HG02852 (cell line): ENCODE results near the gene GNE.
"Not testable (repeated sequence)": the region's sequence is repeated elsewhere in the genome, so short reads cannot be mapped to it uniquely, and the experiment has no call there.

Experiments
- ATAC-seq: cut with Tn5 transposase; IDR thresholded peaks from one replicate; pipeline ENCODE4 v1.9.1; 2021; ENCODE audit warnings: mild to moderate bottlenecking, moderate library complexity; ENCODE audit not compliant: unreplicated experiment

GNE gene

DNA sequence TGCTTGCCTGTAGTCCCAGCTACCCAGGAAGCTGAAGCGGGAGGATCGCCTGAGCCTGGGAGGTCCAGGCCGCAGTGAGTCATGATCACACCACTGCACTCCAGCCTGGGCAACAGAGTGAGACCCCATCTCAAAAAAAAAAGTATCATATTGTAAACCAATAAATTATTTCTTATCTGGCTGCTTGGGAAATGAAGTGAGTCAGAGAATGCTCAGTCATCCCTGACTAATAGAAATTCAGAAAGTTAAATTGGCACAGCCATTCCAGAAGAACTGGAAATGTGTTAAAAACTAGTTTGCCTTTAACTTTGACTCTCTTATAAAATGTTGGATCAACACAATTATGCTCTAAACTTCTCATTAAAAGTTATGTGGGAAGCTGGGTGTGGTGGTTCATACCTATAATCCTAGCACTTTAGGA is 9.8 kb upstream of the GNE start:
- no peak for ATAC-seq

DNA sequence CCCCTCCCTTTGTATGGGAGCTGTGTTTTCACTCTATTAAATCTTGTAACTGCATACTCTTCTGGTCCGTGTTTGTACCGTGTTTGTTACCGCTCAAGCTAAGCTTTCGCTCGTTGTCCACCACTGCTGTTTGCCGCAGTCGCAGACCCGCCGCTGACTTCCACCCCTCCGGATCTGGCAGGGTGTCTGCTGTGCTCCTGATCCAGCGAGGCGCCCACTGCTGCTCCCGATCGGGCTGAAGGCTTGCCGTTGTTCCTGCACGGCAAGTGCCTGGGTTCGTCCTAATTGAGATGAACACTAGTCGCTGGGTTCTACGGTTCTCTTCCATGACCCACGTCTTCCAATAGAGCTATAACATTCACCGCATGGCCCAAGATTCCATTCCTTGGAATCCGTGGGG is 6.6 kb upstream of the GNE start:
- no peak for ATAC-seq

DNA sequence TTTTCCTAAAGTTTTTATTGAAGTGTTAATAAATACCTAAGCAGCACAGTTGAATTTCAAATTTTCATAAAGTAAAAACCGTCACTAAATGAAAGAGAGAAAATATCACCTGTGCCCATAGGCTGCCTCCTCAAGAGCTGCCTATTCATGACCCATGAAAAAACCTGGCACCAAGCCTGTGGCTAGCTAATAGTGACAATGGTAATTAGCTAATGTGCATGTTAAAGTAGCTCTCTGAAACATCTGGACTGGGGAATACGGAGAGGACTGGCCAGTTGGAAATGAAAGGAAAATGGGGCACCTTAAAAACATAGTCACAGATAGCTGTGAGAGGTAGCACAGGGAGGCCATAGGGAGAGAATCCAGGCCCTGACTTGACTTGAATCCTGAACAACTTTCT is 5.4 kb upstream of the GNE start:
- ATAC-seq = no peak

DNA sequence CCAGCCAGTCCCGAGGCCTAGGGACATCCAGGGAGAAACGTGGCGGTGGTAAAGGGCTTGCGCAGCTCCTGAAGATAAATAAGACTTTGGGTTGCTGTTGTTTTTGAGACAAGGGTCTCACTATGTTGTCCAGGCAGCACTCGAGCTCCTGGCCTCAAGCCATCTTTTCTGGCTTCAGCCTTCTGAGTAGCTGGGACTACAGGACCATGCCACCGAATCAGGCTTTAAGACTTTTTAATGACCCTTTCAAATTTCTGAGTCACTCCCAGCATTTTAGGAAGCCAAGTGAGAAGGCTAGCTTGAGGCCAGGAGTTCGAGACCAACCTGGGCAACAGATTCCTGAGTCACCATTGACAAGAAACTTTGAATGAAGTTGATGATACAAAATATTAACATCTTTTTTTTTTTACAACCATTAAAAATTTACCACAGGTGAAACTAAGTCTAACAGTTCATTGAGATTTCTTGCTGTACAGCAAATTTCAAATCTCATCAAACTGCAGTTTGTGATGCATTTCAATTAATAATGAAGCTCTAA is 817 bp upstream of the GNE start:
- ATAC-seq = no peak

DNA sequence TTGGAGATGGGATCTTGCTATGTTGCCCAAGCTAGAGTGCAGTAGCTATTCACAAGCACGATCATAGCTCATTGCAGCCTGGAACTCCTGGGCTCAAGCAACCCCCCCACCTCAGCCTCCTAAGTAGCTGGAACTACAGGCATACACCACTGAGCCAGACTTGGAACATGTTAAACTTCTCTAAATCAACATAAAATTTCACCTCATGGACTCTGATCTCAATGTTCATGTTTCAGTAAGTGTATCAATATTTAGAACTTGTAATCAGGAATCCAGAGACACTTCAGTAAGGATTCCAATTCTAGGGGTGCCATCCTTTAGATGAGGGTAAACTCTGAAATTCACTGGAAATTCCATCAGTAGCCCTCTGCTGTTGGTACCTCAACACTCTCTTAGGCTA is 6.8 kb downstream of the GNE start:
- ATAC-seq = no peak

GRCh38 chr9:36250079-36250478 is 8.2 kb downstream of the GNE start:
- ATAC-seq = no peak

GRCh38 chr9:36249189-36249588 is 9.1 kb downstream of the GNE start:
- ATAC-seq = no peak

DNA sequence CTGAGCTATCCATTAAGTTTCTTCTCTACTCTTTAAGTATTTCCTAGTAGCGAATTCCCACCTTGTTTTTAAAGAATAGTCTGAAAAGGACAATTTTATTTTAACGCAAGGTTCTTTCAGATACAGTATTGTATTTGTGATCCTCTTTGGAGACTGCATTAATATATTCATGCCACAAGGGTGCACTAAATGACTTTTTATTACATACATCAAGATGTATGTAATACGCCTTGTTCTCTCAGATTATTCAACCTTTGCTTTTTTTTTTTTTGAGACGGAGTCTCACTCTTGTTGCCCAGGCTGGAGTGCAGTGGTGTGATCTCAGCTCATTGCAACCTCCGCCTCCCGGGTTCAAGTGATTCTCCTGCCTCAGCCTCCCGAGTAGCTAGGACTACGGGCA is 10.2 kb downstream of the GNE start:
- ATAC-seq = not testable (repeated sequence)

DNA sequence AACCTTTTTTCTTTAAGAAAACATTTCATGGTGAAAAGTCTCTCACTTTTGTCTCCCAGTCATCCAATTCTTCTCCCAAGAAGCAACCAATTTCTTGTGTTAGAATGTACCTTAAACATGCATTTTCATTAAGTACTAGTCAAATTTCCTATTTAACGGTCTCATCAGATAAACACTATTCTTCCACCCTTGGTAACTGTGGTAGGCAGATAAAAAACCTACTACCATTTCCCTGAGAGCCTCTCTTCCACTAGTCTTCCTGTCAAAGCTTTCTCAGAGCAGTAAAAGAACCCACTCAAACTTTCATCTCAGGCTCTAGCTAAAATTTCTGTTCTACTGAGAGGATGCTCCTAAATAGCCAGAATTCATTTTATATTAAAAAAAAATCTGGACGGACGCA is 10.9 kb downstream of the GNE start:
- ATAC-seq = no peak

DNA sequence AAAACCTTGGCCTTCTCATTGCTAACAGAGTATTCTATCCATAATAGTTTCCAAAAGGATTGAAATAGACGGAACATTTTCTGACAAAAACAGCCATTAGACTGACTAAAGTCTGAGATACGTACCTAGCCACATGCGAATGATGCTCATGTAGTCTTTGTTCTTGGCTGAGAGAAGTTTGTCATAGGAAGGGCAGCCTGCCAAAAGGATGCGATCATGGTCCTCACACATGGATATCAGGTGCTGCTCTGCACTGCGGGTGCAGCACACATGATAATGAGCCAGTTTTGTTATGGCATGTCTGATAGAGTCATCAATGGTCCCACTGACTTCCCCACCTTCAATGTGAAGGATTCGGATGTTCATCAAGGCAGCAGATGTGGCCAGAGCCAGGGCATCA is 12.3 kb downstream of the GNE start:
- no peak for ATAC-seq

GRCh38 chr9:36239675-36240074 is 18.6 kb downstream of the GNE start:
- not testable (repeated sequence) for ATAC-seq

- not testable (repeated sequence) for ATAC-seq
These were observed 19.0 kb downstream of the GNE start for GRCh38 chr9:36239205-36239604.

- ATAC-seq = no peak
These were observed 21.0 kb downstream of the GNE start for GRCh38 chr9:36237230-36237629.

GRCh38 chr9:36222449-36222848 is 35.8 kb downstream of the GNE start:
- no peak for ATAC-seq

GRCh38 chr9:36221667-36222066 is 36.6 kb downstream of the GNE start:
- no peak for ATAC-seq

DNA sequence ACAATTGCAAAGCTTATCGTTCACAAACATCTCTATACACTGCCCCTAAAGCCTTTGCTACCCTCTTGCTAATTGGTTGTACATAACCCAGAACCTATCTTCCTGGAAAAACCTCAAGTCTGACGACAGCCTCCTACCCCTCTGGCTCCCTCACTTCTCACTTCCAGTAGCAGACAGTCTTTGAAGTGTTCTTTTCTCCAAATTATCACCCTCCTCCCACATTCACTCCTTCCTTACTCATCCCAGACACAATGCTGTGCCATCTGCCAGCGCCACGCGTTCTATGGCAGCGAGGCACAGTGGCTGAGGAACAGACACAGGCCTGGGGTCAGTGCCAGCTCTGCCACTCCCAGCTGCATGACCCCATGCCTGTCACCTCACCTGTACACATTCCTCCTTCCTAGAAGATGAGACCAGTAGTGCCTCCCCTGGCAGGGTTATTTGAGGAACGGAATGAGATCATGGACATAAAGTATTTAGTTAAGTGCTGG is 39.8 kb downstream of the GNE start:
- ATAC-seq = no peak

- ATAC-seq = no peak
These were observed 40.2 kb downstream of the GNE start for GRCh38 chr9:36218011-36218410.

GRCh38 chr9:36217256-36217968 is 40.8 kb downstream of the GNE start:
- no peak for ATAC-seq

GRCh38 chr9:36214571-36214970 is 43.7 kb downstream of the GNE start:
- no peak for ATAC-seq

DNA sequence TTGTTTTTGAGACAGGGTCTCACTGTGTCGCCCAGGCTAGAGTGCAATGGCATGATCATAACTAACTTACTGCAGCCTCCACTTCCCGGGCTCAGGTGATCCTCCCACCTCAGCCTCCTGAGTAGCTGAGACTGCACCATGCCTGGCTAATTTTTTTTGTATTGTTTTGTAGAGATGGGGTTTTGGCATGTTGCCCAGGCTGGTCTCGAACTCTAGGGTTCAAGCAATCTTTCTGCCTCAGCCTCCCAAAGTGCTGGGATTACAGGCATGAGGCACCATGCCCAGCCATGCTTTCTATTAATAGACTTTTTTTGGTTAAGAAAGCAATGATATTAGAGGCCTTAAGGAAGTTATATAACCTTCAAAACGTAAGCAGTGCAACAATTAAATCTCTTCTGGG is 44.3 kb downstream of the GNE start:
- no peak for ATAC-seq

- no peak for ATAC-seq
These were observed 44.9 kb downstream of the GNE start for GRCh38 chr9:36213387-36213786.

- no peak for ATAC-seq
These were observed 46.7 kb downstream of the GNE start for GRCh38 chr9:36211510-36211909.

DNA sequence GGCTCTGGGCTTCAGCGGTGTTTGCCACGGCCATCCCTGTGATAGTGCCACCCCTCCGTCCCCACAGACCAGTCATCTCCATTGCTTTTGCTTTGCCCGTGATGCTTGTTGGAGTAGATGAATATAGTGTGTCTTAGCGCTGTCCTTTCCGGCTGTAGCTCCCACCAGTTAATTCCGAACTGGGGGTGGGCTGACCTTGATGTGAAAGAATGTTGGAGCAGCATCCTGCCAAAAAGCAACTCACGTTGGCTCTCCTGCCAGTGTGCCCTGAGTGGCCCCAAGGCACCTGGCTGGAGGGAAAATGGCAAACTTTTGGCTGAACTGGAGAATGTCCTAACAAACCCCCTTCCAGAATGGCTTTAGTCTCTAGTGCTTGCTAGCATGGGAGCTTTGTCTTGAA is 47.5 kb downstream of the GNE start:
- ATAC-seq = no peak
